Caco-2 (cell line): Measurements from ENCODE around the gene RWDD3. TPM values are rescaled to one million over a fixed set of nuclear protein-coding genes. Genes with fewer than 3 reads are reported as not detected.

ENCODE experiments used
- Bru-seq: library from RNA; stranded (reverse); fragments of 400-500 nt; gene quantifications from one replicate; lab custom pipeline; 2021; lab: Mats Ljungman, UMichigan
- BruChase-seq, 2 experiments: library from RNA; stranded (reverse); fragments of 400-500 nt; gene quantifications; one replicate each; lab custom pipeline; 2021; lab: Mats Ljungman, UMichigan
- BruUV-seq: library from RNA; stranded (reverse); fragments of 400-500 nt; replicated peaks from 2 replicates; lab custom pipeline; 2021; lab: Mats Ljungman, UMichigan
- CTCF ChIA-PET: fragments of 300-600 bp; sonication (Branson Sonifier 250); formaldehyde crosslinking; loops from one replicate; lab custom pipeline; 2022; ENCODE audit warnings: antibody characterized with exemption; lab: Charles Lee
- POLR2A ChIA-PET: fragments of 300-600 bp; sonication (Branson Sonifier 250); formaldehyde crosslinking; loops from one replicate; lab custom pipeline; 2022; ENCODE audit warnings: antibody characterized with exemption; lab: Charles Lee
- DNase-seq, 2 experiments: peaks; one replicate each; pipeline versions ENCODE4 v3.0.0 to v3.0.0-alpha.2; 2020 to 2022
- H3K27me3 ChIP-seq: replicated peaks from 2 replicates; pipeline ENCODE4 v1.6.0; 2011; ENCODE audit warnings: low read length; ENCODE audit not compliant: control insufficient read depth, insufficient read depth
- H3K36me3 ChIP-seq: 2 replicates; pipeline ENCODE4 v1.5.1; 2011; ENCODE audit warnings: low read length; ENCODE audit not compliant: control insufficient read depth, insufficient read depth
- H3K4me1 ChIP-seq: fragments of 250-450 bp; sonication (Bioruptor Pico); 2 replicates; pipeline ENCODE4 v1.5.1; 2020; ENCODE audit warnings: mild to moderate bottlenecking
- H3K4me3 ChIP-seq: 2 replicates; pipeline ENCODE4 v1.5.1; 2011; ENCODE audit warnings: low read depth, mild to moderate bottlenecking, control low read depth, low read length
- H3K9me3 ChIP-seq: fragments of 250-450 bp; sonication (Bioruptor Pico); 2 replicates; pipeline ENCODE4 v1.5.1; 2020; ENCODE audit warnings: mild to moderate bottlenecking, moderate library complexity
- H3K27ac Mint-ChIP-seq: one replicate; pipeline ENCODE4 v1.8.0; 2022; ENCODE audit warnings: mixed read lengths; ENCODE audit not compliant: unreplicated experiment
- H3K27me3 Mint-ChIP-seq: one replicate; pipeline ENCODE4 v1.8.0; 2022; ENCODE audit warnings: mixed read lengths; ENCODE audit not compliant: insufficient read depth, unreplicated experiment
- H3K36me3 Mint-ChIP-seq: one replicate; pipeline ENCODE4 v1.8.0; 2022; ENCODE audit warnings: mild to moderate bottlenecking, mixed read lengths; ENCODE audit not compliant: insufficient read depth, unreplicated experiment
- H3K4me1 Mint-ChIP-seq: one replicate; pipeline ENCODE4 v1.8.0; 2022; ENCODE audit warnings: low read depth, mixed read lengths; ENCODE audit not compliant: unreplicated experiment
- H3K4me3 Mint-ChIP-seq: one replicate; pipeline ENCODE4 v1.8.0; 2022; ENCODE audit warnings: mild to moderate bottlenecking, moderate library complexity, mixed read lengths; ENCODE audit not compliant: unreplicated experiment
- H3K9me3 Mint-ChIP-seq: one replicate; pipeline ENCODE4 v1.8.0; 2022; ENCODE audit warnings: mixed read lengths; ENCODE audit not compliant: unreplicated experiment
- intact Hi-C: fragments of 100-400 bp; cut with micrococcal nuclease; formaldehyde crosslinking; loops from one replicate; pipeline ENCODE4 v1.10.0; 2022; ENCODE audit not compliant: unreplicated experiment
- long read RNA-seq: library from polyadenylated mRNA; stranded (forward); transcript quantifications from one replicate; pipeline ENCODE4 v2.0.0, GENCODE V29; 2022
- total RNA-seq: library from RNA; stranded (reverse); gene quantifications from 2 replicates; pipeline ENCODE4 v1.2.3, GENCODE V29; 2022
- TF ChIP-seq, protein P1 (sequence below), 2 experiments: fragments of 200-600 bp in 1 of 2; IDR thresholded peaks; 1 replicate in 1 of 2; 2 replicates in 1 of 2; pipeline versions ENCODE4 v1.5.1 to v1.8.0; 2011 to 2022; ENCODE audit warnings: antibody characterized with exemption in 1 of 2, control low read depth in 1 of 2, inconsistent platforms in 1 of 2, low read depth in 1 of 2, low read length in 1 of 2, mild to moderate bottlenecking in 1 of 2, moderate library complexity in 1 of 2; ENCODE audit not compliant: insufficient read depth in 1 of 2, severe bottlenecking in 1 of 2, unreplicated experiment in 1 of 2

The RWDD3 gene
- total RNA-seq (13.3 and 16.6 TPM in 2 replicates), Bru-seq, nascent RNA (percentile 86 among the genes with signal in this experiment), BruChase-seq, experiment 1, labeled RNA remaining after a 2-hour chase (percentile 93 among the genes with signal in this experiment), BruChase-seq, experiment 2, labeled RNA remaining after a 6-hour chase (percentile 91 among the genes with signal in this experiment)
- long read RNA-seq, partial matches to known transcripts = 3 of 24 reads
- long read RNA-seq, other reads (novel, unspliced or antisense) = 16 of 24 reads

DNA sequence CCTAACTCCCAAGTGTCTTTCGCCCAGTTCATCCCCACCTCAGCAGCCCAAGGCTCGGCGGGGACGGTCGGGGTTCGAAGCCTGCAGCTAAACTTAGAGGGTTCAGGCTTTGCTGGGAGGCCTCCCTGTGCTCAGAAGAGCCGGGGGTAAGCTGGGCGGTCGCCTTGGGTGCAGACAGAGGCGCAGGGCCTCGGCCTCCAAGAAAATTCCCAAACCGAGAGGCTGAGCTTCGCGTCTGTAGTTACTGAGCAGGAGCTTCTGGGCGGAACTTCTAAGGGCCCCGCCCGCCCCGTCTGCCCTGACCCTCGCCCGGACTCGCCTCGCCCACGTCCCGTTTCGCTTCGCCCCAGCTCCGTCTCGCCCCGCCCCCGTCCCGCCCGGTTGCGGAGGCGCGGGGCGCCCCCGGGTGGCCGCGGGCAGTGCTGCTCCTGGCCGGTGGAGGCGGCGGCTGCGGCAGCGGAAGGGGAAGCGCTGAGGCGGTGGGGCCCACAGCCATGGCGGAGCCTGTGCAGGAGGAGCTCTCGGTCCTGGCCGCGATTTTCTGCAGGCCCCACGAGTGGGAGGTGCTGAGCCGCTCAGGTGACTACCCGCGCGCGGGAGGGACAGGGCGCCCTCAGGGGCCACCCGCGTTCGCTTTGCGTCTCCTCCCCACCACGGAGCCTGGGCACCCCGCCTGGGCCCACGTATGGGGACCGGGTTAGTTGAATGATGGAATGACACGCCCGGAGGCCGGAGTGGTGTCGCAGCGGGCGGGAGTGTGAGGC lies at the start of gene RWDD3:
TSS of gene RWDD3 (plus strand) at position 474 of the 764 bp plus-strand sequence. CDS start at position 495, 21 bp downstream.
- peak within 1 kb of the TSS; percentile 88 for H3K4me3 Mint-ChIP-seq

GRCh38 chr1:95186149-95186548 lies 47.9 kb upstream of the RWDD3 start:
- Histone ChIP-seq H3K4me1 (no peaks in the 10 kb centered on the region), H3K9me3 (no peaks in the 10 kb centered on the region), H3K4me3 (no peak overlapping the region), H3K36me3 (no peaks in the 10 kb centered on the region), H3K27me3 (no peaks in the 10 kb centered on the region)
- intact Hi-C loops = no loop called here
- BruUV-seq = no TSS peak
- Mint-ChIP-seq H3K4me1 (no peaks in the 10 kb centered on the region), H3K27me3 (no peaks in the 10 kb centered on the region), H3K27ac (no peak overlapping the region), H3K4me3 (no peak overlapping the region), H3K9me3 (no peaks in the 10 kb centered on the region), H3K36me3 (peaks cover 6% of the 10 kb centered on the region)
- DNase-seq = no peak
- TF ChIP-seq, protein P1, sequence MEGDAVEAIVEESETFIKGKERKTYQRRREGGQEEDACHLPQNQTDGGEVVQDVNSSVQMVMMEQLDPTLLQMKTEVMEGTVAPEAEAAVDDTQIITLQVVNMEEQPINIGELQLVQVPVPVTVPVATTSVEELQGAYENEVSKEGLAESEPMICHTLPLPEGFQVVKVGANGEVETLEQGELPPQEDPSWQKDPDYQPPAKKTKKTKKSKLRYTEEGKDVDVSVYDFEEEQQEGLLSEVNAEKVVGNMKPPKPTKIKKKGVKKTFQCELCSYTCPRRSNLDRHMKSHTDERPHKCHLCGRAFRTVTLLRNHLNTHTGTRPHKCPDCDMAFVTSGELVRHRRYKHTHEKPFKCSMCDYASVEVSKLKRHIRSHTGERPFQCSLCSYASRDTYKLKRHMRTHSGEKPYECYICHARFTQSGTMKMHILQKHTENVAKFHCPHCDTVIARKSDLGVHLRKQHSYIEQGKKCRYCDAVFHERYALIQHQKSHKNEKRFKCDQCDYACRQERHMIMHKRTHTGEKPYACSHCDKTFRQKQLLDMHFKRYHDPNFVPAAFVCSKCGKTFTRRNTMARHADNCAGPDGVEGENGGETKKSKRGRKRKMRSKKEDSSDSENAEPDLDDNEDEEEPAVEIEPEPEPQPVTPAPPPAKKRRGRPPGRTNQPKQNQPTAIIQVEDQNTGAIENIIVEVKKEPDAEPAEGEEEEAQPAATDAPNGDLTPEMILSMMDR (IDR thresholded peaks at IDR 0.05; ENCODE audit: insufficient read depth in 1 of 2, low read depth in 1 of 2, low read length in 1 of 2, severe bottlenecking in 1 of 2, unreplicated experiment in 1 of 2) = no peak
- CTCF ChIA-PET = no interaction called here
- POLR2A ChIA-PET = no interaction called here

More for the DNA sequence above, at the start of gene RWDD3:
- peaks cover 15% of the 10 kb centered on the region for H3K4me1 Mint-ChIP-seq
- peak; percentile 90 to 92 for DNase-seq
- H3K27ac Mint-ChIP-seq = peak within 1 kb of the TSS; percentile 80
- no peaks in the 10 kb centered on the region for H3K9me3 Mint-ChIP-seq
- H3K36me3 Mint-ChIP-seq = peaks cover 6% of the 10 kb centered on the region
- no TSS peak for BruUV-seq
- Histone ChIP-seq H3K4me1 (0 out of 2 replicates have a peak, but pooled peaks cover 3% of the 10 kb centered on the region), H3K36me3 (no peaks in the 10 kb centered on the region), H3K4me3 (peak within 1 kb of the TSS; percentile 85), H3K9me3 (no peaks in the 10 kb centered on the region), H3K27me3 (no peaks in the 10 kb centered on the region)
- no peaks in the 10 kb centered on the region for H3K27me3 Mint-ChIP-seq
- CTCF ChIA-PET = interaction anchor here (0.5 to 1.6 kb wide), 36 partner anchors 8 to 1861 kb away, joined by 3 to 22 read pairs (median 4); partner anchors contain the start of genes ALG14 and TLCD4
- intact Hi-C loops = loop anchor here (1.0 to 5.0 kb wide), 5 partner anchors 23 to 382 kb away; no protein-coding TSS in a partner anchor
- POLR2A ChIA-PET = interaction anchor here (0.6 to 1.4 kb wide), 15 partner anchors 11 to 1263 kb away, joined by 3 to 10 read pairs (median 4); partner anchors contain the start of genes ALG14 and TLCD4
- TF ChIP-seq, protein P1 (IDR thresholded peaks at IDR 0.05; ENCODE audit: insufficient read depth in 1 of 2, low read depth in 1 of 2, low read length in 1 of 2, severe bottlenecking in 1 of 2, unreplicated experiment in 1 of 2) = peak; percentile 35 to 63

- no peaks in the 10 kb centered on the region for H3K9me3 ChIP-seq
- TSS peak; percentile 13 for BruUV-seq
- ChIA-PET POLR2A (no interaction called here), CTCF (no interaction called here)
- H3K27me3 Mint-ChIP-seq = no peaks in the 10 kb centered on the region
- no peaks in the 10 kb centered on the region for H3K27me3 ChIP-seq
- H3K36me3 Mint-ChIP-seq = peaks cover 6% of the 10 kb centered on the region
- intact Hi-C loops = no loop called here
- no peak overlapping the region for H3K4me3 ChIP-seq
- no peak overlapping the region for H3K27ac Mint-ChIP-seq
- H3K4me3 Mint-ChIP-seq = no peak overlapping the region
- H3K9me3 Mint-ChIP-seq = no peaks in the 10 kb centered on the region
- H3K36me3 ChIP-seq = no peaks in the 10 kb centered on the region
- TF ChIP-seq, protein P1 (IDR thresholded peaks at IDR 0.05; ENCODE audit: insufficient read depth in 1 of 2, low read depth in 1 of 2, low read length in 1 of 2, severe bottlenecking in 1 of 2, unreplicated experiment in 1 of 2) = no peak
- H3K4me1 ChIP-seq = no peaks in the 10 kb centered on the region
- no peak for DNase-seq
- H3K4me1 Mint-ChIP-seq = no peaks in the 10 kb centered on the region
Measured at GRCh38 chr1:95193591-95193990, 40.4 kb upstream of the RWDD3 start.
